GM18907 (cell line): ENCODE measurements around the gene TRAPPC1.
"Not testable (repeated sequence)": the region's sequence is repeated elsewhere in the genome, so short reads cannot be mapped to it uniquely, and the experiment has no call there.

Source experiments
- ATAC-seq: cut with Tn5 transposase; IDR thresholded peaks from one replicate; pipeline ENCODE4 v1.9.1; 2021; ENCODE audit warnings: mild to moderate bottlenecking, moderate library complexity; ENCODE audit not compliant: unreplicated experiment

The TRAPPC1 gene

GRCh38 chr17:7931709-7932482, at the start of gene TRAPPC1, which contains the start of gene CNTROB:
TSS of gene TRAPPC1 (minus strand) at chr17:7931946. CDS start at chr17:7931829, 117 bp downstream.
TSS of gene CNTROB (plus strand) at chr17:7932206. CDS start at chr17:7933080, 874 bp downstream.
- peak; percentile 90 for ATAC-seq

GRCh38 chr17:7977805-7978204, 46.1 kb upstream of the TRAPPC1 start:
- ATAC-seq = no peak

- ATAC-seq = no peak
Observed at GRCh38 chr17:7977039-7977438, 45.3 kb upstream of the TRAPPC1 start.

- no peak for ATAC-seq
Observed at GRCh38 chr17:7974638-7975131, 42.9 kb upstream of the TRAPPC1 start.

GRCh38 chr17:7972131-7972785, 40.5 kb upstream of the TRAPPC1 start:
- no peak for ATAC-seq

- no peak for ATAC-seq
Observed at GRCh38 chr17:7971651-7972050, 39.9 kb upstream of the TRAPPC1 start.

GRCh38 chr17:7969433-7969832, 37.7 kb upstream of the TRAPPC1 start:
- ATAC-seq = no peak

GRCh38 chr17:7967751-7968150, 36.0 kb upstream of the TRAPPC1 start:
- ATAC-seq = no peak

GRCh38 chr17:7961421-7961820, 29.7 kb upstream of the TRAPPC1 start:
- no peak for ATAC-seq

- no peak for ATAC-seq
Observed at GRCh38 chr17:7959503-7960253, 27.9 kb upstream of the TRAPPC1 start.

GRCh38 chr17:7956228-7956965, 24.7 kb upstream of the TRAPPC1 start:
- ATAC-seq = no peak

- no peak for ATAC-seq
Observed at GRCh38 chr17:7955414-7956227, 23.9 kb upstream of the TRAPPC1 start.

- ATAC-seq = not testable (repeated sequence)
Observed at GRCh38 chr17:7953266-7953665, 21.5 kb upstream of the TRAPPC1 start.

- ATAC-seq = peak; percentile 74
Observed at GRCh38 chr17:7951143-7951792, 19.5 kb upstream of the TRAPPC1 start.

GRCh38 chr17:7950578-7950977, 18.8 kb upstream of the TRAPPC1 start:
- ATAC-seq = no peak

GRCh38 chr17:7947651-7948050, 15.9 kb upstream of the TRAPPC1 start:
- no peak for ATAC-seq

- ATAC-seq = no peak
Observed at GRCh38 chr17:7946441-7946840, 14.7 kb upstream of the TRAPPC1 start.

- no peak for ATAC-seq
Observed at GRCh38 chr17:7945651-7946050, 13.9 kb upstream of the TRAPPC1 start.

GRCh38 chr17:7944326-7944725, 12.6 kb upstream of the TRAPPC1 start:
- no peak for ATAC-seq
